Choroid plexus epithelial cell (primary cell): ENCODE measurements around the gene ARHGEF2.
A peak's percentile ranks its signal among the peaks of the same experiment; 100 is the strongest.

Experiments
- DNase-seq: peaks from one replicate; pipeline ENCODE4 v3.0.0-alpha.2; 2010; ENCODE audit warnings: low read depth
- H3K4me3 ChIP-seq: 2 replicates; pipeline ENCODE4 v1.5.1; 2011; ENCODE audit warnings: low read depth, mild to moderate bottlenecking, control low read depth, low read length, moderate library complexity
- CTCF ChIP-seq: conservative IDR thresholded peaks from 2 replicates; pipeline ENCODE4 v1.5.1; 2011; ENCODE audit warnings: low read depth, mild to moderate bottlenecking, control low read depth, inconsistent platforms, low read length, moderate library complexity

The ARHGEF2 gene

DNA sequence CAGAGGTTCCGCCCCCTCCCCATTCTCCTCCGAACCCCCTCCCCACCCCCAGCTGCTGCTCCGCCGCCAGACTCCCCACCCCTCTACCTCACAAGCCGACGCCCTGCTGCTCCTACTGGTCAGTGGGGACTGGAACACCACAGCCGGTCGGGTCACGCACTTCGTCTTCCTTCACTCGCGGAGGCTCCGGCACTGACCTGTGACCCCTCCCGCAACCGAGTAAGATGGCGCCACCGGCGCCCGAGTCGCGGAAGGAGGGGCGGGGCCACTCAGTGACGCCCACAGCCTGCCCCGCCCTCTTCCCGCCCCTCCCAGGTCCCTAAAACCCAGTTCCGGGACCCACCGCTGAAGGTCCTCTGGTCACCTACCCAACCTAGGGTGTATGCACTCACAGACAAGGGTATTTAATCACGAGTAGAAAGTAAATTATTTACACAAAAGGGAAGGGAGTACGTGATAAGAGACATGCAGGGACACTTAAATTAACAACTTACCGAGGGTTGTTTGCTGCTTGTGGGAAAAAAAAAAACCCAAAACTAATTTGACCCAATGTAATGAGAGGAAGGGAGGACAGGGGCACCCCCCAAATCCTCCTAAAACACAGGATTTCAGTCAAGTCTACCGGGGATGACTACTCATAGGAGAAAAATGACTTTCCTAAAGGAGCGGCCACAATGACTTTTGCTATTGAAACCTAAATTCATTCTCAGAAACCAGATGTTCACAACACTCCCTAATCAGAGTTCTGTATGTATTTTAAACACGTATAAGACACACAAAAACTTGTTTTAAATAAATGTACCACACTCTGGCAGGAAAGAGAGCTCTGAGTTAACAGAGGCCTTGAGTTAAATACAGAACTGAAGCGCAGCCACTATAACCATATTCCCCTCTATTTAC is 66.9 kb downstream of the ARHGEF2 start, which contains the start of gene RIT1:
TSS of gene RIT1 (minus strand) at position 194 of the 900 bp plus-strand sequence. CDS start 588 bp downstream, outside the sequence.
- peak within 1 kb of the TSS; percentile 85 for H3K4me3 ChIP-seq
- no peak for TF ChIP-seq CTCF
- DNase-seq: peak; percentile 81

DNA sequence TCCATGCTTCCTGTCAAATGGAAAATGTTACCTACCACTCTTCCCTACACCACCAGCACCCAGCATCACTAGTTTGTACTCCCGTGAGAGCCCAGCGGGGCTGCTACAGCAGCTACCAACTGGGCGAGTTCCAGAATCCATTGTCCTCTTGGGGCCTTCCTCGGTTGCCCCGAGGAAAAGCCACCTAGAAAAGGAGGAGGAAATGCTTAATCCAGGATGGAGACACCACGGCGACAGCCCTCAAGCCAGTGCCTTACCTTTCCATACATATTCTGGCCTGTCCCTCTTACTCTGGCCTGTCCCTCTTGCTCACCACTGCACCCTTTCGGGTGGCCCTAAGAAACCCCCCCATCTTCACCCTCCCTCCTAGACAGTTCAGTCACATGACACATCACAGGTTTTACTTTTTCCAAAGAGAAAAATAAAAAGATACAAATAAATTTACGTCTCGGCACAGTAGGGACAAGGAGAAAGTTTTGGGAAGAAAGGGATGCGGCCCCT is 67.7 kb downstream of the ARHGEF2 start:
- H3K4me3 ChIP-seq: peak overlapping the region; percentile 85
- peak; percentile 32 for TF ChIP-seq CTCF
- DNase-seq: peak; percentile 53

DNA sequence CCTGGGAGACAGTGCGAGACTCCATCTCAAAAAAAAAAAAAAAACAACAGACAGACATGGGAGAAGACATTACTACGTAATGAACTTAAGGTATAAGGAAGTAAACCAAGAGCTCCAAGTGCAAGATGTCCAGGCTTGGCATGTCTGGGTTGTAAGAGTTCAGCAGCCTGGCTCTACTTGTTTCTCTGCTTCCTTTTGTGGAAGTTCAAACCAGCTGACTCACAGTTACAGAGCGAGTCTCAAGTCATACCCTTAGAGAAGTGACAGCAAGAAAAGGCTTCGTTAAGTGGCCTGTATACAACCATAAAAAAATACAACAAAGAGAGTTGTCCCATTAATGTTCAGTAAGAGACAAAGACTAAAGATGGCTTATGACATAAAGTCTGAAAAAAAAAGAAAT is 68.5 kb downstream of the ARHGEF2 start:
- no peak for TF ChIP-seq CTCF
- H3K4me3 ChIP-seq: peak overlapping the region; percentile 0
- peak; percentile 56 for DNase-seq

- no peak for DNase-seq
- H3K4me3 ChIP-seq: no peak overlapping the region
- TF ChIP-seq CTCF: no peak
These were observed 74.1 kb downstream of the ARHGEF2 start for GRCh38 chr1:155904261-155904660.

DNA sequence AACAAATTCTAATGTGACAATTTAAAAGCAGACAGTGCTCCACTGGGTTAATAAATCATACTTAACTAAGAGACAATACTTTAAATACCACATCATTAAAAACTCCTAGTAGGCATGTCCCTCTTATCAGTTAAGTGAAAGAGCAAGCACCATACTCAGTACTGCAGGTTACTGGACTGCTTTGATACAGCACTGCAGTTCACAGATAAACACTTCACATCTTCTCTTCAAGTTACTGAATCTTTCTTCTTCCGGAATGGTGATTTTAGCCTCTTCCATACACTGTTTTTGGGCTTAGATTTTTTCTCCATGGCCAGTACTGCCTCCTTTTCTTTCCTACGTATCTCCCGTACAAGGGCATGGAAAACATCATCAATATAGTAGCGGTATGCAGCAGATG is 78.2 kb downstream of the ARHGEF2 start:
- no peak overlapping the region for H3K4me3 ChIP-seq
- TF ChIP-seq CTCF: no peak

GRCh38 chr1:155899683-155900082 is 78.7 kb downstream of the ARHGEF2 start:
- no peak for DNase-seq

More for the DNA sequence above, 78.2 kb downstream of the ARHGEF2 start:
- no peak for DNase-seq

More at GRCh38 chr1:155899683-155900082, 78.7 kb downstream of the ARHGEF2 start:
- no peak for TF ChIP-seq CTCF
- no peak overlapping the region for H3K4me3 ChIP-seq
